ENCODE results near the gene SEC14L5.

DNA sequence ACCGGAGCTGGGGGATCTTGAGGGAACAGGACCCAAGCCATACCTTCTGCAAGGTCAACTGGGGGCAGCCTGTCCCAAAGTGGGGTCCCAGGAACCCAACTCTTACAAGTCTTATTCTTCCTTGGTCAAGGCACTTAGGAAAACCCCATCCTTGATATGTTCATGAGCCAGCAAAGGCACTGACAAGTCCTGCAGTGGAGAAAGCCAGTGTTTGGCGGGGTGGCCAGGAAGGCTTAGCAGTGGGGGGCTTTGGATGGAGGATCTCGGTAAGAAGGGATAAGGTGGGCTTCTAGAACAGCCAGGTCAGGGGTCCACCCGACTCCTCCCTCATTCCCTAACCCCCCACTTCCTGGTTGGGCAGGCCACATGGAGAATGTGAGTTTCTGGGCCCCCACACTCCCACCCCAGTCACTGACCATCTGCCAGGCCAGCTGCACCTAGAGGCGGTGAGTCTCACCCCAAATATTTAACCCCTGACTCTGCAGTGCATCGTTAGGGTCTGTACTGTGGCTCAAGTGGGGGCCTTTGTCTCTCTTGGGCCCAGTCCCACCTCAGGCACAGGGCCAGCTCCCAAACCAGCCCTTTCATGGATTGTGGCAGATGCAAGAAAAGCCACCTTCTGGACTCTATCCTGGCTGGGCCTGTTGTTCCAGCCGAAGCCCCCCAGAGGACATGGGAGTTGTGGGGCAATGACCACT is 43.5 kb upstream of the SEC14L5 start:
- TF ChIP-seq, protein P1, sequence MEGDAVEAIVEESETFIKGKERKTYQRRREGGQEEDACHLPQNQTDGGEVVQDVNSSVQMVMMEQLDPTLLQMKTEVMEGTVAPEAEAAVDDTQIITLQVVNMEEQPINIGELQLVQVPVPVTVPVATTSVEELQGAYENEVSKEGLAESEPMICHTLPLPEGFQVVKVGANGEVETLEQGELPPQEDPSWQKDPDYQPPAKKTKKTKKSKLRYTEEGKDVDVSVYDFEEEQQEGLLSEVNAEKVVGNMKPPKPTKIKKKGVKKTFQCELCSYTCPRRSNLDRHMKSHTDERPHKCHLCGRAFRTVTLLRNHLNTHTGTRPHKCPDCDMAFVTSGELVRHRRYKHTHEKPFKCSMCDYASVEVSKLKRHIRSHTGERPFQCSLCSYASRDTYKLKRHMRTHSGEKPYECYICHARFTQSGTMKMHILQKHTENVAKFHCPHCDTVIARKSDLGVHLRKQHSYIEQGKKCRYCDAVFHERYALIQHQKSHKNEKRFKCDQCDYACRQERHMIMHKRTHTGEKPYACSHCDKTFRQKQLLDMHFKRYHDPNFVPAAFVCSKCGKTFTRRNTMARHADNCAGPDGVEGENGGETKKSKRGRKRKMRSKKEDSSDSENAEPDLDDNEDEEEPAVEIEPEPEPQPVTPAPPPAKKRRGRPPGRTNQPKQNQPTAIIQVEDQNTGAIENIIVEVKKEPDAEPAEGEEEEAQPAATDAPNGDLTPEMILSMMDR (IDR thresholded peaks at IDR 0.05; ENCODE audit: low read length) = no peak
- no peak for TF ChIP-seq EZH2 (IDR thresholded peaks at IDR 0.05; ENCODE audit: borderline replicate concordance, low read length)
